HepG2 (cell line): ENCODE measurements around the gene IER2. TPM values are rescaled to one million over a fixed set of nuclear protein-coding genes. Genes with fewer than 3 reads are reported as not detected.
"Not testable (repeated sequence)": the region's sequence is repeated elsewhere in the genome, so short reads cannot be mapped to it uniquely, and the experiment has no call there.

Experiments
- ATAC-seq: fragments of 200-7000 bp; cut with Tn5 transposase; 3 replicates; pipeline ENCODE4 v1.9.1; 2020; ENCODE audit warnings: mild to moderate bottlenecking, moderate library complexity
- BruUV-seq: library from RNA; stranded (reverse); fragments of 400-500 nt; replicated peaks from 2 replicates; lab custom pipeline; 2021; lab: Mats Ljungman, UMichigan
- CTCF ChIA-PET: fragments of 300-600 bp; formaldehyde crosslinking; extraction: SDS; loops from one replicate; lab custom pipeline; 2021; ENCODE audit warnings: low total read pairs, inconsistent platforms, low intra/inter-chr PET ratio; lab: Yijun Ruan, JAX
- POLR2A ChIA-PET: fragments of 350-600 bp; sonication (Branson Sonifier 250); formaldehyde crosslinking; loops from one replicate; lab custom pipeline; 2020; ENCODE audit warnings: antibody characterized with exemption, inconsistent platforms; lab: Yijun Ruan, JAX
- DNase-seq: peaks from one replicate; pipeline ENCODE4 v3.0.0-alpha.2; 2015; ENCODE audit warnings: low spot score
- FAIRE-seq: peaks from 3 replicates; lab custom pipeline; 2011; peaks lifted over from hg19 to GRCh38; lab: Jason Lieb, UNC
- H2AFZ ChIP-seq: one replicate; pipeline ENCODE4 v1.6.1; 2011; ENCODE audit warnings: low read length, inconsistent platforms
- H3K27ac ChIP-seq: fragments of 300-600 bp; 3 replicates; pipeline ENCODE4 v1.8.0; 2011; ENCODE audit warnings: mixed run types, mild to moderate bottlenecking, mixed read lengths, low read length, inconsistent platforms; ENCODE audit not compliant: insufficient read depth; ENCODE audit errors: extremely low read length
- H3K27me3 ChIP-seq, 2 experiments: fragments of 200-600 bp in 1 of 2; 2 replicates in 1 of 2; 3 replicates in 1 of 2; pipeline versions ENCODE4 v1.6.0 to v1.8.0; 2011; ENCODE audit warnings: low read length in 2 of 2, mild to moderate bottlenecking in 2 of 2, moderate library complexity in 2 of 2, inconsistent platforms in 1 of 2; ENCODE audit not compliant: insufficient read depth in 2 of 2, control insufficient read depth in 1 of 2
- H3K36me3 ChIP-seq, 2 experiments: fragments of 200-600 bp in 1 of 2; replicated peaks in 1 of 2; 2 replicates in 1 of 2; 3 replicates in 1 of 2; pipeline versions ENCODE4 v1.5.1 to v1.8.0; 2011; ENCODE audit warnings: low read length in 2 of 2, inconsistent platforms in 1 of 2; ENCODE audit not compliant: insufficient read depth in 2 of 2, control insufficient read depth in 1 of 2
- H3K4me1 ChIP-seq: 2 replicates; pipeline ENCODE4 v1.5.1; 2012; ENCODE audit warnings: low read length, inconsistent platforms; ENCODE audit not compliant: insufficient read depth
- H3K4me2 ChIP-seq: 2 replicates; pipeline ENCODE4 v1.6.0; 2011; ENCODE audit warnings: low read depth, low read length, inconsistent platforms
- H3K4me3 ChIP-seq, 3 experiments: fragments of 200-600 bp in 1 of 3; sonication (generic), shearing (Covaris generic) in 1 of 3; replicated peaks in 1 of 3; 2 replicates each; pipeline ENCODE4 v1.5.1; 2011 to 2016; ENCODE audit warnings: low read length in 3 of 3, inconsistent platforms in 2 of 3, low read depth in 2 of 3, mild to moderate bottlenecking in 2 of 3, control low read depth in 1 of 3, mixed read lengths in 1 of 3; ENCODE audit not compliant: insufficient read depth in 1 of 3
- H3K79me2 ChIP-seq: one replicate; pipeline ENCODE4 v1.6.1; 2011; ENCODE audit warnings: low read length, inconsistent platforms; ENCODE audit not compliant: insufficient read depth
- H3K9ac ChIP-seq: 2 replicates; pipeline ENCODE4 v1.6.0; 2011; ENCODE audit warnings: mild to moderate bottlenecking, low read depth, low read length, inconsistent platforms; ENCODE audit not compliant: insufficient read depth
- H3K9me3 ChIP-seq: 2 replicates; pipeline ENCODE4 v1.5.1; 2012; ENCODE audit warnings: mild to moderate bottlenecking, low read length
- H4K20me1 ChIP-seq: 2 replicates; pipeline ENCODE4 v1.6.0; 2011; ENCODE audit warnings: inconsistent platforms, mild to moderate bottlenecking, low read length, moderate library complexity; ENCODE audit not compliant: insufficient read depth
- ARID2 ChIP-seq: sonication (generic); formaldehyde crosslinking; IDR thresholded peaks from 2 replicates; pipeline ENCODE4 v1.8.1; 2022; ENCODE audit warnings: mild to moderate bottlenecking, missing genetic modification reagents, borderline replicate concordance
- CEBPG ChIP-seq: IDR thresholded peaks from 2 replicates; pipeline ENCODE4 v1.6.1; 2016
- NR2F1 ChIP-seq, 2 experiments: fragments of 450-650 bp in 1 of 2; formaldehyde crosslinking in 1 of 2; IDR thresholded peaks; 2 replicates each; pipeline versions ENCODE4 v1.5.0 to v1.6.1; 2016 to 2020; ENCODE audit warnings: mild to moderate bottlenecking in 1 of 2, missing compliant biosample characterization in 1 of 2, missing genetic modification reagents in 1 of 2, moderate library complexity in 1 of 2
- NR2F6 ChIP-seq, 2 experiments: IDR thresholded peaks; 2 replicates each; pipeline ENCODE4 v1.6.1; 2016; ENCODE audit warnings: antibody characterized with exemption in 1 of 2, mild to moderate bottlenecking in 1 of 2
- TARDBP ChIP-seq: sonication (generic); formaldehyde crosslinking; IDR thresholded peaks from 2 replicates; pipeline ENCODE4 v1.8.0; 2022; ENCODE audit warnings: mild to moderate bottlenecking, missing genetic modification reagents
- TMF1 ChIP-seq: sonication (generic); formaldehyde crosslinking; IDR thresholded peaks from 2 replicates; pipeline ENCODE4 v1.8.1; 2022; ENCODE audit warnings: low read depth, missing genetic modification reagents
- TOPORS ChIP-seq: sonication (generic); formaldehyde crosslinking; IDR thresholded peaks from 2 replicates; pipeline ENCODE4 v1.8.0; 2023; ENCODE audit warnings: mild to moderate bottlenecking, missing genetic modification reagents
- WGBS: methylation state at CpG from one replicate; pipeline ENCODE4 v1.1.6; 2017; ENCODE audit warnings: low lambda C conversion rate; 5-methylcytosine and 5-hydroxymethylcytosine counted together
- in situ Hi-C: cut with HindIII; loops from 2 replicates; pipeline ENCODE4 v1.10.0; 2017; ENCODE audit warnings: low pct_unique_long_range_greater_than_20kb; ENCODE audit not compliant: extremely low pct_ligation_motif_present
- intact Hi-C: fragments of 100-400 bp; cut with micrococcal nuclease; formaldehyde crosslinking; loops from one replicate; pipeline ENCODE4 v1.10.0; 2022; ENCODE audit not compliant: unreplicated experiment
- polyA plus RNA-seq, 8 experiments: library from polyadenylated mRNA; depleted of rRNA in 3 of 8; stranded (reverse) in 7 of 8; unstranded in 1 of 8; fragments of >200 nt; fragmentation: Illumina TruSeq in 4 of 8; extraction: Trizol in 4 of 8; gene quantifications; 2 replicates each; pipeline versions ENCODE4 v1.2.1 to v1.2.3, GENCODE V29; 2011 to 2016; ENCODE audit warnings: low read depth in 4 of 8, missing spikeins in 1 of 8, mixed read lengths in 1 of 8; ENCODE audit not compliant: insufficient read depth in 1 of 8
- total RNA-seq, 5 experiments: library from RNA; depleted of rRNA; stranded (reverse); fragments of >200 nt; fragmentation: Illumina TruSeq; extraction: Trizol; gene quantifications; 2 replicates each; pipeline ENCODE4 v1.2.3, GENCODE V29; 2016; ENCODE audit warnings: low read depth in 1 of 5
- TF ChIP-seq, protein P1 (sequence below): sonication (generic); formaldehyde crosslinking; IDR thresholded peaks from 2 replicates; pipeline ENCODE4 v1.4.0; 2020; ENCODE audit warnings: missing genetic modification reagents, mild to moderate bottlenecking, borderline replicate concordance

IER2 gene
- total and polyA plus RNA-seq, 2 of the 13 experiments (the other 11 are each of a cell fraction or from before 2014, with no cell fraction given), result 10.1 to 14.3 TPM

DNA sequence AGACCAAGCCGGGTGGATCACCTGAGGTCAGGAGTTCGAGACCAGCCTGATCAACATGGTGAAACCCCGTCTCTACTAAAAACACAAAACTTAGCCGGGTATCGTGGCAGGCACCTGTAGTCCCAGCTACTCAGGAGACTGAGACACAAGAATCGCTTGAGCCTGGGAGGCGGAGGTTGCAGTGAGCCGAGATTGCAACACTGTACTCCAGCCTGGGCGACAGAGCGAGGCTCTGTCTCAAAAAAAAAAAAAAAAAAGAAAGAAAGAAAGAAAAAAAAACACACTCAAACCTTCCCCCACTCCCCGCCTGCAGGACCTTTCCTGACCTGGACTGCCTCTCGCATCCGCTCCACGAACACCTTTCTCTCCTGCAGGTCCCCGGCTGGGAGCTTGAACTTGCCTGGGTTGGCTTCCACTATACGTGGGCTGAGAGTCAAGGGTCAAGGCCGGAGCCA lies 1.0 kb upstream of the IER2 start:
- CTCF ChIA-PET, result interaction anchor here (1.6 kb wide), 1 partner anchor 85 kb away, joined by 7 read pairs; no protein-coding TSS in a partner anchor
- not testable (repeated sequence) for FAIRE-seq
- 8% methylated on average over 14 of the region's 17 CpGs for WGBS

More for the DNA sequence above, 1.0 kb upstream of the IER2 start:
- peak overlapping the region; percentile 94 for H3K27ac ChIP-seq
- H3K4me2 ChIP-seq, result peak overlapping the region; percentile 98
- H3K36me3 ChIP-seq; BruUV-seq; in situ Hi-C loops; H2AFZ ChIP-seq; H3K27me3 ChIP-seq; DNase-seq; H4K20me1 ChIP-seq; intact Hi-C loops; ATAC-seq; H3K9me3 ChIP-seq; TF ChIP-seq NR2F6 (IDR thresholded peaks at IDR 0.05): not testable (repeated sequence)
- H3K4me1 ChIP-seq, result peaks cover 17% of the 10 kb centered on the region
- TF ChIP-seq NR2F6 (CRISPR knock-in tag; IDR thresholded peaks at IDR 0.05) (peak; percentile 34; the same call in 1 of the 2 replicates), TMF1 (CRISPR knock-in tag) (0 out of 2 replicates have a peak, but pooled peaks have one; percentile 23), TARDBP (CRISPR knock-in tag) (peak; percentile 20; the same call in 1 of the 2 replicates), TOPORS (CRISPR knock-in tag) (peak; percentile 2; the same call in 1 of the 2 replicates), NR2F1 (CRISPR knock-in tag; IDR thresholded peaks at IDR 0.05) (peak in 1 of 2 experiments; percentile 34; a peak in 1 of 4 replicates), ARID2 (CRISPR knock-in tag) (0 out of 2 replicates have a peak, but pooled peaks have one; percentile 33), CEBPG (CRISPR knock-in tag) (peak; percentile 55)
- TF ChIP-seq, protein P1, sequence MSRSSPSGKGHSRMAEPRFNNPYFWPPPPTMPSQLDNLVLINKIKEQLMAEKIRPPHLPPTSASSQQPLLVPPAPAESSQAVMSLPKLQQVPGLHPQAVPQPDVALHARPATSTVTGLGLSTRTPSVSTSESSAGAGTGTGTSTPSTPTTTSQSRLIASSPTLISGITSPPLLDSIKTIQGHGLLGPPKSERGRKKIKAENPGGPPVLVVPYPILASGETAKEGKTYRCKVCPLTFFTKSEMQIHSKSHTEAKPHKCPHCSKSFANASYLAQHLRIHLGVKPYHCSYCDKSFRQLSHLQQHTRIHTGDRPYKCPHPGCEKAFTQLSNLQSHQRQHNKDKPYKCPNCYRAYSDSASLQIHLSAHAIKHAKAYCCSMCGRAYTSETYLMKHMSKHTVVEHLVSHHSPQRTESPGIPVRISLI (CRISPR knock-in tag), result 0 out of 2 replicates have a peak, but pooled peaks have one; percentile 57
- H3K9ac ChIP-seq, result peak overlapping the region; percentile 98
- POLR2A ChIA-PET, result interaction anchor here (0.7 to 3.1 kb wide), 12 partner anchors 8 to 212 kb away, joined by 3 to 39 read pairs (median 6); partner anchors contain the start of gene NACC1
- peak overlapping the region; percentile 92 to 97 (median 96) for H3K4me3 ChIP-seq
- H3K79me2 ChIP-seq, result peaks cover 39% of the 10 kb centered on the region
